Left cardiac atrium (tissue), 4 donors: ENCODE data around the gene ANKRD40CL. TPM values are rescaled to one million over a fixed set of nuclear protein-coding genes. Genes with fewer than 3 reads are reported as not detected.
"Not testable (repeated sequence)": the region's sequence is repeated elsewhere in the genome, so short reads cannot be mapped to it uniquely, and the experiment has no call there.

Experiments
- ATAC-seq, 2 donors: fragments of 200-7000 bp; cut with Tn5 transposase; one replicate each; pipeline ENCODE4 v1.9.1; 2020; ENCODE audit warnings: mild to moderate bottlenecking in 2 of 2, moderate library complexity in 2 of 2
- DNase-seq: peaks from one replicate; pipeline ENCODE4 v3.0.0-alpha.2; 2020
- intact Hi-C, 2 donors: fragments of 100-400 bp; cut with DNase I; formaldehyde crosslinking; loops; one replicate each; pipeline versions ENCODE4 v1.14.1 to v1.15.1; 2022 to 2023
- long read RNA-seq: library from polyadenylated mRNA; unstranded; transcript quantifications from one replicate; pipeline ENCODE4 v2.0.0, GENCODE V29; 2021
- total RNA-seq, 2 donors: library from RNA; stranded (reverse); fragmentation: NEBNext Ultra II Directional; extraction: Animal tissue kit (Norgen Biotek cat#: 25700); gene quantifications; one replicate each; pipeline ENCODE4 v1.2.1, GENCODE V29; 2021
- donor health status: DM: no; HTN: yes; CAD: no.
- donor health status: DM: no; HTN: yes; CAD: no; lungs with severe emphysema.
- donor health status: DM: yes; HTN: yes; CAD: no.
- donor health status: Dilated cardiomyopathy.

Gene ANKRD40CL
- not detected for total RNA-seq
- long read RNA-seq, result 0 reads

GRCh38 chr17:50767446-50767845, at the start of gene ANKRD40CL:
Gene ANKRD40CL (minus strand): TSS chr17:50767518. CDS start chr17:50766913, 605 bp downstream.
- intact Hi-C loops, result no loop called here
- no peak for DNase-seq

DNA sequence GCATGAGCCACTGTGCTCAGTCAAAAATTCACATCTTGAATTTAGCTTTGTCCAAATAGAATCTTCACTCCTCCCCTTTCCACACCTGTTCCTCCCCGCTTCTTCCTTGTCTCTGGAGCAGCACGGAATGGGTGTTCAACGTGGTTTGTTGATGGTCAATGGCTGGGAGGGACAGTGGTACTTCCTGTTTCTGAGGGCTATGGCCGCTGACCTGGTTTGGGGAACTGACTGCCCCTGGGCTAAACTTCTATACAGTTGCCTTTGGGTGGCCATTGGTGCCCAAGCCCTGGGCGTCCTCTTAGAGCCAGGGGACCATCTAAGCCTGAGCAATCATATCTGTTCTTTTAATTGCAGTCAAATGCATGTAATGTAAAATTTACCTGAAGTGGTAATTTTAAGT, 49.0 kb upstream of the ANKRD40CL start:
- intact Hi-C loops, result no loop called here
- ATAC-seq (no peak), DNase-seq (no peak)

More at GRCh38 chr17:50767446-50767845, at the start of gene ANKRD40CL:
- no peak for ATAC-seq

- ATAC-seq, result no peak
- intact Hi-C loops, result no loop called here
- no peak for DNase-seq
These were observed 48.1 kb upstream of the ANKRD40CL start for GRCh38 chr17:50815400-50815799.

- no peak for ATAC-seq
- DNase-seq, result no peak
- intact Hi-C loops, result no loop called here
These were observed 46.3 kb upstream of the ANKRD40CL start for GRCh38 chr17:50813583-50813982.

GRCh38 chr17:50808888-50809287, 41.6 kb upstream of the ANKRD40CL start:
- intact Hi-C loops, result no loop called here
- ATAC-seq (no peak), DNase-seq (no peak)

DNA sequence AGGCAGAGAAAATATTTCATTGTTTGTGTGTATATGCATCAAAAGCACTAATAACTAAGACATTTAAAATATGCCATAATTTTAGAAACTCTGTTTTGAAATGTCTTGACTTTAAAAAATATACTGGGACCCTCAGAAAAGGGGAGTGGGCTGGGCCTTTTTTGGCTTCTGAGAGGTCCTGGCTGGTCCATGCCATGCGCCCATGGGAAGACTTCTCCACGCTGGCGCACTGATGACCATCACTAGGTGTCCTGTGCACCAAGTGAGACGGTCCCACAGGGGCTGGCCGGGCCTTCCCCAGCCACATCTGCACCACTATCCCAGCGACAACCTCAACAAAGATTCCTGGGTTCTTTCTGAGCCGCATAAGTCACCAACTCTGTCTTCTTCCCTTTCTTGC, 41.1 kb upstream of the ANKRD40CL start:
- intact Hi-C loops, result no loop called here
- no peak for DNase-seq
- no peak for ATAC-seq

DNA sequence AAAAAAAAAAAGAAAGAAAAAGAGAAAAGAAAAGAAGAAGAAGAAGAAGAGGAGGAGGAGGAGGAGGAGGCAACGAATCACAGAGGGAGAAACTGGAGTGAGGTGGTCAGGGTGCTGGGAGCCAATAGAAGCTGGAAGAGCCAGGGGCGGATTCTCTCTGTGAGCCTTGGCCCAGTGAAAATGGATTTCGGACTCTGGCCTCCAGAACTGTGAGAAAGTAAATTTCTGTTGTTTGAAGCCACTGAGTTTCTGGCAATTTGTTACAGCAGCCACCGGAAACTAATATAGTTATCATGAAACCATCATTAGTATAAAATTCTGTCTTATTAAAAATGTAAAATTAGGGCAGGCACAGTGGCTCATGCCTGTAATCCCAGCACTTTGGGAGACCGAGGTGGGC, 40.4 kb upstream of the ANKRD40CL start:
- DNase-seq, result no peak
- intact Hi-C loops, result no loop called here

DNA sequence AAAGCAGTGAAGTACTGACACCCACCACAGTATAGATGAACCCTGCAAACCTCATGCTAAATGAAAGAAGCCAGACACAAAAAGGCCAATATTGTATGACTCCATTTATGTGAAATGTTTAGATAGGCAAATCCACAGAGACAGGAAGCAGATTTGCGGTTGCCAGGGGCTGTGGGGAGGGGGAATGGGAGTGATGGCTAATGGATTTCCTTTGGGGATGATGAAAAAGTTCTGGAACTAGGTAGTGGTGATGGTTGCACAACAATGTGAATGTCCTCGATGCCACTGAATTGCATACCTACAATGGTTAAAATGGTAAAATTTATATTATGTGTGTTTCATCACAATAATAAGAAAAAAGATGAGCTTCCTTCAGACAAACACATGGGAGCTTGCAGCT, 39.7 kb upstream of the ANKRD40CL start:
- DNase-seq, result no peak
- intact Hi-C loops, result no loop called here
- ATAC-seq, result no peak

More for the DNA sequence above, 40.4 kb upstream of the ANKRD40CL start:
- ATAC-seq, result no peak

DNA sequence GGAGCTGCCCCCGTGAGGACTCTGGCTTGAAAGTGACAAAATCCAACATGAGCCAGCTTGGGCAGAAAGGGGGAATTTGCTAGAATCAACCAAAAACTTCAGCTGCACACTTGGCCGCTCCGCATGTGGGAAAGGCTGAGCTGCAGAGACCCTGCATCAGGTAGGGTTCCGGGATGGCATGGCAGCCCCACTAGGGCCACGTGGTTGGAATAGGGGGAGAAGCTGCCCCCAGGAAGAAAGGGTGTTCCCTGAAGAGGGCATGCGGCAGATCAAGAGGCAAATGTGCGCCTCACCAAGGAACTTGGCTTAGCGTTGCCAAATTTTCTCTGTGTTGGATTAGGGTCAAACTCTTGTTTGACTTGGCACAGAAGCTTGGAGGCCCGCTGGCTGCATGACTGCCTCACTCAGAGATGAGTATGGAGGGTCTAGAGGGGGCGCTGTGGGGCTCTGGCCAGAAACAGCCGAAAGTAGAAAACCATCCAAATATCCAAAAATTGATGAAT, 38.9 kb upstream of the ANKRD40CL start:
- peak; percentile 35 to 73 for ATAC-seq
- intact Hi-C loops, result no loop called here
- DNase-seq, result no peak

- intact Hi-C loops, result no loop called here
- no peak for DNase-seq
- ATAC-seq, result no peak
These were observed 38.2 kb upstream of the ANKRD40CL start for GRCh38 chr17:50805486-50805885.

DNA sequence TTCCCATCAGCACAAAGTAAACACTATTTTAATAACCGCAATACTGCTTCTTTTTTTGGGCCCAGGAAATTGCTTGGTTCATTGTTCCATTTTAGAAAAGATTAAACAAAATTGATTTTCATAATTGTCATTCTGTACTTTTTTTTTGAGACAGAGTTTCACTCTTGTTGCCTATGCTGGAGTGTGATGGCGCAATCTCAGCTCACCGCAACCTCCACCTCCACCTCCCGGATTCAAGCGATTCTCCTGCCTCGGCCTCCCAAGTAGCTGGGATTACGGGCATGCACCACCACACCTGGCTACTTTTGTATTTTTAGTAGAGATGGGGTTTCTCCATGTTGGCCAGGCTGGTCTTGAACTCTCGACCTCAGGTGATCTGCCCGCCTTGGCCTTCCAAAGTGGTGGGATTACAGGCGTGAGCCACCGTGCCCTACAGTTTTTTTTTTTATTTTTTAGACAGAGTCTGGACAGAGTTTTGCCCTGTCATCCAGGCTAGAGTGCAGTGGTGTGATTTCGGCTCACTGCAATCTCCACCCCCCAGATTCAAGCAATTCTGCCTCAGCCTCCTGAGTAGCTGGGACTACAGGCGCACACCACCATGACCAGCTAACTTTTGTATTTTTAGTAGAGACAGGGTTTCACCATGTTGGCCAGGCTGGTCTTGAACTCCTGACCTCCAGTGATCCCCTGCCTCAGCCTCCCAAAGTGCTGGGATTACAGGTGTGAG, 37.6 kb upstream of the ANKRD40CL start:
- DNase-seq, intact Hi-C loops, ATAC-seq: not testable (repeated sequence)

GRCh38 chr17:50803676-50804075, 36.4 kb upstream of the ANKRD40CL start:
- DNase-seq, result no peak
- ATAC-seq, result no peak
- intact Hi-C loops, result no loop called here

DNA sequence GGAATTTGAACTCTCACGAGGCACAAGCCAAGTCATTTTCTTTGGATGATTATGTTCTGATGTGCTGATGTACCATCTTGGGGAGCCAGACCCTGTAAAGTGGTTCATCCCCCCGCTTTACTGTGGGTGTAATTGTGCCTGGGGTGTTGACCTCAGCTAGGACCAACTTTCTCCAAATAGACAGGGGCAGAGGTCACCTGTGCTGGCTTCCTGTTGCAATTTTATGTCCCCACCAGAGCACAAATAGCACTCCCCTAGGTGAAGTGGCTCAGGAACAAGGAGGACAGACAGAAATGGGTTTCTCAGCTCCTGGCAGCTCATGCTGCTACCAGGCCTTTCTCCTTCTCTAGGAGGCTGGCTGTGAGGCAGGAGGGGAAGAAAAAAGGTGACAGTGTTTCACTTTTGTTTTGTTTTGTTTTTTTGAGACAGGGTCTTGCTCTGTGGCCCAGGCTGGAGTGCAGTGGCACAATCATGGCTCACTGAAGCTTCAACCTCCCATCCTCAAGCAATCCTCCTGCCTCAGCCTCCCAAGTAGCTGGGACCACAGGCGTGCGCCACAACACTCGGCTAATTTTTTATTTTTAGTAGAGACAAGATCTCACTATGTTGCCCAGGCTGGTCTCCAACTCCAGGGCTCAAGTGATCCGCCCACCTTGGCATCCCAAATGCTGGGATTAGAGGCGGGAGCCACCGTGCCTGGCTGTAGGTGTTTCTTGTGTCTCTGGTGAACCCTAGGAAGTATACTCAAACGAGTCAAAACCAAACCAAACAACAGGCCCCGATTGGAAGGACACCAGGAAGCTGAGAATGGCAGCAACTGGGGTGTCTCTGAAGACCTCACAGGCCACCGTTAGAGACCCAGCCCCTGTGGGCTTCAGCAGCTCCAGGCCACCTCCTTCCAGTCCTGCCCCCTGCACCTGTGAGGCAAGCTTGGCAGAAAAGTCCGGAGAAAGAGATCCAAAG, 35.6 kb upstream of the ANKRD40CL start:
- no peak for ATAC-seq
- no peak for DNase-seq
- intact Hi-C loops, result no loop called here

- intact Hi-C loops, result no loop called here
- DNase-seq, result no peak
- no peak for ATAC-seq
These were observed 32.9 kb upstream of the ANKRD40CL start for GRCh38 chr17:50800196-50800700.

- intact Hi-C loops, result no loop called here
- ATAC-seq (no peak), DNase-seq (no peak)
These were observed 32.3 kb upstream of the ANKRD40CL start for GRCh38 chr17:50799582-50799981.

DNA sequence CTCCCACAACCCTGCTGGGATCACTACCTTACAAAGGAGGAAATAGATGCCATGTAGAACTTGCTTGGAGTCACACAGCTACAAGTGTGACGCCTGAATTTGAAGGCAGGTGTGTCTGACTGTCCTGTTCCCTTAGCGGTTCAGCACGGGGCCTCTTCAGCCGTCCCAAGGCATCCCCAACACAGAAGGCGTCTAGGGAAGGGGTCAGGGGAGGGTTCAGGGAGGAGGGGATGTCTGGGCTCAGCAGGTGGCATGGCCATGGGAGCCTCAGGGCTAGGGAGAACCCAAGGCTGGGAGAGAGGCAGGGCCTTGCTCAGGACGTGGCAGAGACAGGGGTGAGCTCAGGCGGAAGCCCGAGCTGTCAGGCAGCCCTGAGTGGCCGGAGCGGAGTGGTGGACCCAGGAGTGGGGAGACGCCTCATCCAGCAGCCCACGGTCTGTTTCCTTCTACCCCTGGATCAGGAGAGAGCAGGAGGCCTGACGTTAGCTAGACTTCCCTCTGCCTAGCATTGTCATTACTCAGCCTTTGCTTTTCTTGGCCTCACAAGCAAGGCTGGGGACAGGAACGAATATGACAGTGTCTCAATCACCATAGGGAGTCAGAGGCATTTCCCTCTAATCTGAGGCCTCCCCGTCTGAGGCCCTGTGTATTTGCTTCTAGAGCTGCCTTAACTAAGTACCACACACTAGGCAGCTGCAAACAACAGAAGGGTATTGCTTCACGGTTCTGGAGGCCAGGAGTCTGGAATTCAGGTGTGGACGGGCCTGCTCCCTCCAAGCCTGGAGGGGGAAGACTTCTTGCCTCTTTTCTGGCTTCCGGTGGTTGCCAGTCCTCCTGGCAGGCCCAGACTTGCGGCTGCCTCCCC, 31.3 kb upstream of the ANKRD40CL start:
- DNase-seq, result no peak
- ATAC-seq, result no peak
- intact Hi-C loops, result no loop called here

DNA sequence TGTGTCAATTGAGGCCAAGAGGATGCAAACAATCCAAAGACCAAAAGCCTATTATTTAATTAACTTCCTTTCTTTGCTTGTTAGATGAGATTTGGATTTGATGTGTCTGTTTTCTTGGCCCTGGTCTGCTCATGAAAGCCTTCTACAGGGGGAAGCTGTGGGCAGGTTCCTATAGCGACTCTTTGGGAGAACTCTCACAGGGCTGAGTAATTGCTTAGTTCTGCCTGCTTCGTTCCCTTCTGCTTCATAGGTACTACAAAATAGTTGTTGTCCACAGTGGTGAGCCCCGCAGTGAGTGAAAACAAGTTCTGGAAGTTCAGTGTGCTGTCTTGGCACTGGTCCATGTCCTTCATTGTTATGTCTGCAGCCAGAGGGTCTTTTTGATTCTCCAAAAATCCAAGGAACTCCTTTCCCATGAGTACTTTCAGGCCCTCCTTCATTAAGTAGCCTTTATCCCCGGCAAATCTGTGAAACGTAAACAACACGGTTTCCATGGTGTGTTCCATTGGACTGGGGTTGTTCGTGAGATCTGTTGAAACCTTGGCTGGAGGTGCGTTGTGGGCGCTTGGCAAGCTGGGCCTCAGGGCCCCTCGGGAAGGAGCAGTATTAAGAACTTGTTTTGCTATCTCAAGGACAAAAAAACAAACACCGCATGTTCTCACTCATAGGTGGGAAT, 30.0 kb upstream of the ANKRD40CL start:
- ATAC-seq (no peak), DNase-seq (no peak)
- intact Hi-C loops, result no loop called here

- DNase-seq (no peak), ATAC-seq (no peak)
- intact Hi-C loops, result no loop called here
These were observed 27.0 kb upstream of the ANKRD40CL start for GRCh38 chr17:50794361-50794760.
